GM12892 (cell line): ENCODE measurements around the gene FAM24B.

Experiments
- POLR2A ChIP-seq: IDR thresholded peaks from 2 replicates; pipeline ENCODE4 v1.6.1; 2011; ENCODE audit warnings: low read depth, low read length, control low read depth
- POLR2AphosphoS5 ChIP-seq: IDR thresholded peaks from 2 replicates; pipeline ENCODE4 v1.6.1; 2011; ENCODE audit warnings: low read depth, low read length, control low read depth
- TAF1 ChIP-seq: IDR thresholded peaks from 2 replicates; pipeline ENCODE4 v1.6.1; 2011; ENCODE audit warnings: low read depth, mild to moderate bottlenecking, control low read depth, low read length, borderline replicate concordance

DNA sequence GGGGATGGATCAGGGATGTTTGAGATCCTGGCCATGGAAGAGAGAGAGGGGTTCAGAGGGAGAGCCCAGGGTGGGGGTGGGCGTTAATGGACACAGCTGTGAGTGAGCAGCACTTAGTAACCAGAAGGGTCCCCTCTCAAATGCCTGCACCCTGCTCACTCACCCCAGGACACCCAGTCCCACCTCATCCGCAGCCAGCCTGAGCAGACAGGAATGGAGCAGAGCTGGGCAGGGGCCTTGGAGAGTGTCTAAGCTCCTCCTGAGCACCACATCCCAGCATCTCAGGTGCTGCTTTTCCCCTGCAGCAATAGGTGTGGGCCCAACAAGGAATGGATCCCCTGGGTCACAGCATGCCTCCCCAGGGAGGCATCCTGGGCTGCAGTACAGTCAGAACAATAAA lies 36.3 kb upstream of the FAM24B start:
- no peak for TF ChIP-seq POLR2A
- TF ChIP-seq POLR2AphosphoS5 = no peak
- no peak for TF ChIP-seq TAF1
